ENCODE data around the gene UGT1A7. TPM values are rescaled to one million over a fixed set of nuclear protein-coding genes. Genes with fewer than 3 reads are reported as not detected.
"Not testable (repeated sequence)": the region's sequence is repeated elsewhere in the genome, so short reads cannot be mapped to it uniquely, and the experiment has no call there.

UGT1A7 gene
- total RNA-seq, 1 experiment from 2014 or later = not detected

GRCh38 chr2:233691443-233692433 is 10.0 kb downstream of the UGT1A7 start:
- Histone ChIP-seq H3K9me3 (replicated peaks) (no peaks in the 10 kb centered on the region; the same call in 1 of the 2 replicates), H3K27ac (no peak overlapping the region), H3K4me1 (no peaks in the 10 kb centered on the region), H3K36me3 (no peaks in the 10 kb centered on the region), H3K4me3 (no peak overlapping the region), H3K27me3 (no peaks in the 10 kb centered on the region)
- DNase-seq = no peak

- H3K27me3 ChIP-seq = no peaks in the 10 kb centered on the region
- no peaks in the 10 kb centered on the region for H3K4me1 ChIP-seq
- H3K4me3 ChIP-seq = no peak within 1 kb of the TSS
- no peak for DNase-seq
- no peaks in the 10 kb centered on the region; the same call in 1 of the 2 replicates for H3K9me3 ChIP-seq (replicated peaks)
- no peak within 1 kb of the TSS for H3K27ac ChIP-seq
- no peaks in the 10 kb centered on the region for H3K36me3 ChIP-seq
Observed at GRCh38 chr2:233692648-233693047, 10.9 kb downstream of the UGT1A7 start, which contains the start of gene UGT1A6. Gene UGT1A6, plus strand, starts transcription at chr2:233692890. Its CDS starts 115 bp downstream, at chr2:233693005.

- no peak for DNase-seq
- Histone ChIP-seq H3K27me3 (no peaks in the 10 kb centered on the region), H3K4me1 (no peaks in the 10 kb centered on the region), H3K4me3 (no peak overlapping the region), H3K36me3 (no peaks in the 10 kb centered on the region), H3K9me3 (replicated peaks) (no peaks in the 10 kb centered on the region; the same call in 1 of the 2 replicates), H3K27ac (no peak overlapping the region)
Observed at GRCh38 chr2:233693963-233694362, 12.3 kb downstream of the UGT1A7 start.

- no peak overlapping the region for H3K27ac ChIP-seq
- no peak overlapping the region for H3K4me3 ChIP-seq
- no peaks in the 10 kb centered on the region for H3K36me3 ChIP-seq
- no peaks in the 10 kb centered on the region; the same call in 1 of the 2 replicates for H3K9me3 ChIP-seq (replicated peaks)
- no peaks in the 10 kb centered on the region for H3K27me3 ChIP-seq
- DNase-seq = no peak
- no peaks in the 10 kb centered on the region for H3K4me1 ChIP-seq
Observed at GRCh38 chr2:233698740-233699139, 17.0 kb downstream of the UGT1A7 start.

- Histone ChIP-seq H3K36me3 (no peaks in the 10 kb centered on the region), H3K27ac (no peak overlapping the region), H3K4me3 (no peak overlapping the region), H3K9me3 (replicated peaks) (no peaks in the 10 kb centered on the region; the same call in 1 of the 2 replicates), H3K27me3 (no peaks in the 10 kb centered on the region), H3K4me1 (no peaks in the 10 kb centered on the region)
- no peak for DNase-seq
Observed at GRCh38 chr2:233699424-233700027, 17.8 kb downstream of the UGT1A7 start.

- Histone ChIP-seq H3K27ac (no peak overlapping the region), H3K4me3 (no peak overlapping the region), H3K9me3 (replicated peaks) (no peaks in the 10 kb centered on the region; the same call in 1 of the 2 replicates), H3K27me3 (no peaks in the 10 kb centered on the region), H3K36me3 (no peaks in the 10 kb centered on the region), H3K4me1 (no peaks in the 10 kb centered on the region)
- DNase-seq = no peak
Observed at GRCh38 chr2:233700028-233700635, 18.4 kb downstream of the UGT1A7 start.

GRCh38 chr2:233700842-233701241 is 19.1 kb downstream of the UGT1A7 start:
- not testable (repeated sequence) for H3K27me3 ChIP-seq; H3K4me3 ChIP-seq; H3K27ac ChIP-seq; H3K9me3 ChIP-seq (replicated peaks); H3K36me3 ChIP-seq; H3K4me1 ChIP-seq; DNase-seq

- H3K36me3 ChIP-seq = no peaks in the 10 kb centered on the region
- no peaks in the 10 kb centered on the region for H3K9me3 ChIP-seq (replicated peaks)
- no peak for DNase-seq
- no peak overlapping the region for H3K4me3 ChIP-seq
- H3K27ac ChIP-seq = no peak overlapping the region
- no peaks in the 10 kb centered on the region for H3K27me3 ChIP-seq
- no peaks in the 10 kb centered on the region for H3K4me1 ChIP-seq
Observed at GRCh38 chr2:233702238-233702637, 20.5 kb downstream of the UGT1A7 start.

GRCh38 chr2:233705911-233706506 is 24.3 kb downstream of the UGT1A7 start:
- Histone ChIP-seq H3K36me3 (no peaks in the 10 kb centered on the region), H3K27ac (no peak overlapping the region), H3K9me3 (replicated peaks) (no peaks in the 10 kb centered on the region), H3K4me3 (no peak overlapping the region), H3K27me3 (no peaks in the 10 kb centered on the region), H3K4me1 (no peaks in the 10 kb centered on the region)
- no peak for DNase-seq

GRCh38 chr2:233706720-233707119 is 25.0 kb downstream of the UGT1A7 start:
- Histone ChIP-seq H3K4me1 (no peaks in the 10 kb centered on the region), H3K36me3 (no peaks in the 10 kb centered on the region), H3K27me3 (no peaks in the 10 kb centered on the region), H3K27ac (no peak overlapping the region), H3K9me3 (replicated peaks) (no peaks in the 10 kb centered on the region), H3K4me3 (no peak overlapping the region)
- DNase-seq = no peak

GRCh38 chr2:233707940-233708644 is 26.4 kb downstream of the UGT1A7 start:
- no peaks in the 10 kb centered on the region for H3K9me3 ChIP-seq (replicated peaks)
- no peaks in the 10 kb centered on the region for H3K27me3 ChIP-seq
- no peaks in the 10 kb centered on the region for H3K4me1 ChIP-seq
- no peak overlapping the region for H3K4me3 ChIP-seq
- H3K36me3 ChIP-seq = no peaks in the 10 kb centered on the region
- no peak for DNase-seq
- H3K27ac ChIP-seq = no peak overlapping the region

GRCh38 chr2:233708942-233709341 is 27.2 kb downstream of the UGT1A7 start:
- Histone ChIP-seq H3K9me3 (replicated peaks) (no peaks in the 10 kb centered on the region), H3K27ac (no peak overlapping the region), H3K27me3 (no peaks in the 10 kb centered on the region), H3K4me3 (no peak overlapping the region), H3K36me3 (no peaks in the 10 kb centered on the region), H3K4me1 (no peaks in the 10 kb centered on the region)
- peak; percentile 15 to 45 for DNase-seq

- peak; percentile 83 to 89 for DNase-seq
- Histone ChIP-seq H3K36me3 (no peaks in the 10 kb centered on the region), H3K4me1 (no peaks in the 10 kb centered on the region), H3K27me3 (no peaks in the 10 kb centered on the region), H3K4me3 (no peak overlapping the region), H3K27ac (no peak overlapping the region), H3K9me3 (replicated peaks) (no peaks in the 10 kb centered on the region)
Observed at GRCh38 chr2:233711312-233712008, 29.8 kb downstream of the UGT1A7 start.

Data from SJCRH30 (cell line).